GM19025 (cell line): Measurements from ENCODE around the gene SHLD2.
A peak's percentile ranks its signal among the peaks of the same experiment; 100 is the strongest.
"Not testable (repeated sequence)": the region's sequence is repeated elsewhere in the genome, so short reads cannot be mapped to it uniquely, and the experiment has no call there.

ENCODE experiments used
- ATAC-seq: cut with Tn5 transposase; IDR thresholded peaks from one replicate; pipeline ENCODE4 v1.9.1; 2021; ENCODE audit warnings: mild to moderate bottlenecking, low read depth, moderate library complexity; ENCODE audit not compliant: unreplicated experiment

The SHLD2 gene

GRCh38 chr10:87142230-87143108, 47.5 kb downstream of the SHLD2 start:
- ATAC-seq, result not testable (repeated sequence)

- not testable (repeated sequence) for ATAC-seq
Measured at GRCh38 chr10:87143109-87143418, 48.1 kb downstream of the SHLD2 start.

GRCh38 chr10:87145598-87145997, 50.6 kb downstream of the SHLD2 start:
- not testable (repeated sequence) for ATAC-seq

GRCh38 chr10:87149020-87149609, 54.1 kb downstream of the SHLD2 start:
- not testable (repeated sequence) for ATAC-seq

- not testable (repeated sequence) for ATAC-seq
Measured at GRCh38 chr10:87151516-87151915, 56.5 kb downstream of the SHLD2 start.

GRCh38 chr10:87156841-87157240, 61.8 kb downstream of the SHLD2 start:
- not testable (repeated sequence) for ATAC-seq

- ATAC-seq, result not testable (repeated sequence)
Measured at GRCh38 chr10:87157821-87158220, 62.8 kb downstream of the SHLD2 start.

GRCh38 chr10:87162703-87163293, 67.8 kb downstream of the SHLD2 start:
- not testable (repeated sequence) for ATAC-seq

GRCh38 chr10:87163414-87163813, 68.4 kb downstream of the SHLD2 start:
- not testable (repeated sequence) for ATAC-seq

- ATAC-seq, result not testable (repeated sequence)
Measured at GRCh38 chr10:87169857-87170256, 74.9 kb downstream of the SHLD2 start.

- ATAC-seq, result not testable (repeated sequence)
Measured at GRCh38 chr10:87170705-87171104, 75.7 kb downstream of the SHLD2 start.

- ATAC-seq, result not testable (repeated sequence)
Measured at GRCh38 chr10:87171670-87172069, 76.7 kb downstream of the SHLD2 start.

- ATAC-seq, result not testable (repeated sequence)
Measured at GRCh38 chr10:87172178-87172577, 77.2 kb downstream of the SHLD2 start.

GRCh38 chr10:87177587-87177986, 82.6 kb downstream of the SHLD2 start:
- not testable (repeated sequence) for ATAC-seq

- not testable (repeated sequence) for ATAC-seq
Measured at GRCh38 chr10:87184421-87184820, 89.4 kb downstream of the SHLD2 start.

GRCh38 chr10:87186016-87186415, 91.0 kb downstream of the SHLD2 start:
- not testable (repeated sequence) for ATAC-seq

GRCh38 chr10:87187573-87187972, 92.6 kb downstream of the SHLD2 start:
- not testable (repeated sequence) for ATAC-seq

- ATAC-seq, result not testable (repeated sequence)
Measured at GRCh38 chr10:87191841-87192240, 96.8 kb downstream of the SHLD2 start.

- peak; percentile 57 for ATAC-seq
Measured at GRCh38 chr10:87200924-87201323, 105.9 kb downstream of the SHLD2 start.

GRCh38 chr10:87204801-87205200, 109.8 kb downstream of the SHLD2 start:
- ATAC-seq, result not testable (repeated sequence)

- not testable (repeated sequence) for ATAC-seq
Measured at GRCh38 chr10:87206922-87207321, 111.9 kb downstream of the SHLD2 start.
